WTC11 (cell line): Measurements from ENCODE around the gene PLCG2. TPM values are rescaled to one million over a fixed set of nuclear protein-coding genes. Genes with fewer than 3 reads are reported as not detected.

Source experiments
- ATAC-seq: fragments of 200-7000 bp; cut with Tn5 transposase; 2 replicates; pipeline ENCODE4 v1.10.0; 2021; ENCODE audit warnings: mild to moderate bottlenecking, moderate library complexity
- CTCF ChIA-PET: fragments of 300-600 bp; sonication (Branson Sonifier 250); formaldehyde crosslinking; loops from one replicate; lab custom pipeline; 2021; ENCODE audit warnings: antibody characterized with exemption; lab: Charles Lee
- POLR2A ChIA-PET: fragments of 350-600 bp; sonication (Branson Sonifier 250); formaldehyde crosslinking; loops from one replicate; lab custom pipeline; 2021; ENCODE audit warnings: antibody characterized with exemption; lab: Charles Lee
- DNase-seq: peaks from one replicate; pipeline ENCODE4 v3.0.0; 2021; ENCODE audit warnings: low spot score
- H3K27ac Mint-ChIP-seq: 2 replicates; pipeline ENCODE4 v1.8.0; 2021; ENCODE audit warnings: mixed read lengths
- H3K27me3 Mint-ChIP-seq: 2 replicates; pipeline ENCODE4 v1.8.0; 2021; ENCODE audit warnings: low read depth, mild to moderate bottlenecking, moderate library complexity, mixed read lengths
- H3K36me3 Mint-ChIP-seq: 2 replicates; pipeline ENCODE4 v1.8.0; 2021; ENCODE audit warnings: mixed read lengths
- H3K4me1 Mint-ChIP-seq: 2 replicates; pipeline ENCODE4 v1.8.0; 2022; ENCODE audit warnings: mixed read lengths
- H3K4me3 Mint-ChIP-seq: 2 replicates; pipeline ENCODE4 v1.8.0; 2021; ENCODE audit warnings: mild to moderate bottlenecking, moderate library complexity, mixed read lengths
- H3K9me3 Mint-ChIP-seq: 2 replicates; pipeline ENCODE4 v1.8.0; 2021; ENCODE audit warnings: mixed read lengths
- CREB1 ChIP-seq: sonication (generic); formaldehyde crosslinking; IDR thresholded peaks from 2 replicates; pipeline ENCODE4 v1.8.0; 2023; ENCODE audit warnings: mild to moderate bottlenecking, missing genetic modification reagents
- ELF4 ChIP-seq: sonication (generic); formaldehyde crosslinking; IDR thresholded peaks from 2 replicates; pipeline ENCODE4 v1.8.1; 2022; ENCODE audit warnings: low read depth, mild to moderate bottlenecking, moderate library complexity, missing genetic modification reagents
- GABPB1 ChIP-seq: sonication (generic); formaldehyde crosslinking; IDR thresholded peaks from 2 replicates; pipeline ENCODE4 v1.8.1; 2023; ENCODE audit warnings: mild to moderate bottlenecking, missing genetic modification reagents
- GTF2I ChIP-seq: fragments of 250-450 bp; sonication (Bioruptor Pico); conservative IDR thresholded peaks from 2 replicates; pipeline ENCODE4 v1.4.0; 2021; ENCODE audit warnings: mild to moderate bottlenecking
- IRF2 ChIP-seq: sonication (generic); formaldehyde crosslinking; IDR thresholded peaks from 2 replicates; pipeline ENCODE4 v1.8.0; 2022; ENCODE audit warnings: low read depth, missing genetic modification reagents, borderline replicate concordance
- JUN ChIP-seq: sonication (generic); formaldehyde crosslinking; IDR thresholded peaks from 2 replicates; pipeline ENCODE4 v1.8.0; 2023; ENCODE audit warnings: mild to moderate bottlenecking, missing genetic modification reagents
- KAT7 ChIP-seq: sonication (generic); formaldehyde crosslinking; IDR thresholded peaks from 2 replicates; pipeline ENCODE4 v1.8.1; 2023; ENCODE audit warnings: missing genetic modification reagents, mild to moderate bottlenecking, borderline replicate concordance
- NFYB ChIP-seq: sonication (generic); formaldehyde crosslinking; conservative IDR thresholded peaks from 2 replicates; pipeline ENCODE4 v1.8.0; 2022; ENCODE audit warnings: low read depth, missing genetic modification reagents
- NR1H2 ChIP-seq: sonication (generic); formaldehyde crosslinking; IDR thresholded peaks from 2 replicates; pipeline ENCODE4 v1.9.0; 2021; ENCODE audit warnings: mild to moderate bottlenecking, moderate library complexity, missing genetic modification reagents
- RELA ChIP-seq: sonication (generic); formaldehyde crosslinking; IDR thresholded peaks from 2 replicates; pipeline ENCODE4 v1.8.1; 2022; ENCODE audit warnings: missing genetic modification reagents, mild to moderate bottlenecking, borderline replicate concordance
- total RNA-seq: library from RNA; stranded (reverse); gene quantifications from 3 replicates; pipeline ENCODE4 v1.2.3, GENCODE V29; 2021
- TF ChIP-seq, protein P1 (sequence below): fragments of 250-450 bp; sonication (Bioruptor Pico); IDR thresholded peaks from 2 replicates; pipeline ENCODE4 v1.8.0; 2021; ENCODE audit warnings: mild to moderate bottlenecking
- TF ChIP-seq, protein P2 (sequence below): sonication (generic); formaldehyde crosslinking; conservative IDR thresholded peaks from 2 replicates; pipeline ENCODE4 v1.8.1; 2023; ENCODE audit warnings: mild to moderate bottlenecking, low read depth, missing genetic modification reagents, moderate library complexity
- TF ChIP-seq, protein P3 (sequence below): fragments of 250-450 bp; sonication (Bioruptor Pico); conservative IDR thresholded peaks from 2 replicates; pipeline ENCODE4 v1.9.0; 2021; ENCODE audit warnings: mild to moderate bottlenecking
- TF ChIP-seq, protein P4 (sequence below): sonication (generic); formaldehyde crosslinking; IDR thresholded peaks from 2 replicates; pipeline ENCODE4 v1.8.1; 2022; ENCODE audit warnings: low read depth, mild to moderate bottlenecking, moderate library complexity, missing genetic modification reagents, borderline replicate concordance
- TF ChIP-seq, protein P5 (sequence below): sonication (generic); formaldehyde crosslinking; IDR thresholded peaks from 2 replicates; pipeline ENCODE4 v1.8.1; 2023; ENCODE audit warnings: mild to moderate bottlenecking, missing genetic modification reagents

PLCG2 gene
- total RNA-seq, 1 experiment from 2014 or later: 7.0 TPM

DNA sequence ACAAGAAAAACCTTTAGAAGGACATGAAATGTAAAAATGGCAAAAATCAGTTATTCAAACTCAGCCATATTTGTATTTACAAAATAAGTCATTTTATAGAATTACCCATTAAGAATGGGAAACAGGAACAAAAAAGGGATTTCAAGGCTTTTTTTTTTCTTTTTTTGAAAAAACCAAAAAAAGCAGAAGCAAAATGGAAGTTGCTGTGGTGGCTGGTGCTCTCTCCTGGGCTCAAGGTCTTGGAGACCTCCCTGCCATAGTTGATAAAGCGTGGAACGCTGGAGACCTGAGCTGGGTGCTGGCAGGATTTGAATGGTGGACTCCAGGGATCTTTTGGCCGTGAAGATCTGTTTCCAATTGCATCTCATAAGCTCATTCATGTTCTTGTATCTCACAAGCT, 3.1 kb downstream of the PLCG2 start (continued):
- TF ChIP-seq NFYB (CRISPR knock-in tag) (no peak), GABPB1 (no peak)
- TF ChIP-seq, all 79 proteins: peak for 0

DNA sequence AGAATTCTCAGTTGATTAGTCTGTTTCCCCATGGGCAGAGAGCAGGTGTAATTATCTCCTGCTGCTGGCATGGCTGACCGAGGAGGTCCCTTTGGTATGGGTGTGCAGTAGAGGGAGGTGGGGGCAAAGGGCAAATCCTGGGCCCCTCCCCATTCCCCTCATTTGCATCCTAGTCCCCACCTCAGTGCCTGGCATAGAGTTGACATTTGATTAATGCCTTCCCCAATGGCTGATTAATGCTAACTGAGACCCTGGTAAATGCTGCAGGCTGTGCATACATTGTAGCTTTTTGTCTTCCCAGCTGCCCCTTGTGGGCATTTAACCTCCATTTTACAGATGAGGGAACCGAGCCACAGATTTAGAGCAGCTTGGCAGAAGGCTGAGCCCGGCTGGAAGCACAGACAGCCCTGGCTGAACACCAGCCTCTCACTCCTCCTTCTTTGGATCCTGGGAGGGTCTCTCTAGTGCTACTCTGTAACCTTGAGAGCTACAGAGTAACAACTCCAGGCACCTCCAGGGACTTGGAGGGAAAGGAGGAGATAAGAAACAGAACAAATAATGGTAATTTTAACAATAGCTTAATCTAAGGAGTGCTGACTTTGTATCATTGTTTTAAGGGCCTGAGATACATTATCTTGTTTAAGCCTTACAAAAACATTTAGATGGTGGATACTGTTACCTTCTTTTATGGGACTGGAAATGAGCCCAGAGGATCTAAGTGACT, 5.1 kb downstream of the PLCG2 start:
- ChIA-PET POLR2A (no interaction called here), CTCF (no interaction called here)
- Mint-ChIP-seq H3K4me3 (no peak overlapping the region), H3K27me3 (peaks cover 40% of the 10 kb centered on the region), H3K36me3 (no peaks in the 10 kb centered on the region), H3K9me3 (no peaks in the 10 kb centered on the region), H3K27ac (no peak overlapping the region), H3K4me1 (peaks cover 27% of the 10 kb centered on the region)
- TF ChIP-seq, protein P1, sequence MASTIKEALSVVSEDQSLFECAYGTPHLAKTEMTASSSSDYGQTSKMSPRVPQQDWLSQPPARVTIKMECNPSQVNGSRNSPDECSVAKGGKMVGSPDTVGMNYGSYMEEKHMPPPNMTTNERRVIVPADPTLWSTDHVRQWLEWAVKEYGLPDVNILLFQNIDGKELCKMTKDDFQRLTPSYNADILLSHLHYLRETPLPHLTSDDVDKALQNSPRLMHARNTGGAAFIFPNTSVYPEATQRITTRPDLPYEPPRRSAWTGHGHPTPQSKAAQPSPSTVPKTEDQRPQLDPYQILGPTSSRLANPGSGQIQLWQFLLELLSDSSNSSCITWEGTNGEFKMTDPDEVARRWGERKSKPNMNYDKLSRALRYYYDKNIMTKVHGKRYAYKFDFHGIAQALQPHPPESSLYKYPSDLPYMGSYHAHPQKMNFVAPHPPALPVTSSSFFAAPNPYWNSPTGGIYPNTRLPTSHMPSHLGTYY (CRISPR knock-in tag): no peak
- TF ChIP-seq RELA: no peak
- no peak for TF ChIP-seq JUN (CRISPR knock-in tag)
- TF ChIP-seq, protein P2, sequence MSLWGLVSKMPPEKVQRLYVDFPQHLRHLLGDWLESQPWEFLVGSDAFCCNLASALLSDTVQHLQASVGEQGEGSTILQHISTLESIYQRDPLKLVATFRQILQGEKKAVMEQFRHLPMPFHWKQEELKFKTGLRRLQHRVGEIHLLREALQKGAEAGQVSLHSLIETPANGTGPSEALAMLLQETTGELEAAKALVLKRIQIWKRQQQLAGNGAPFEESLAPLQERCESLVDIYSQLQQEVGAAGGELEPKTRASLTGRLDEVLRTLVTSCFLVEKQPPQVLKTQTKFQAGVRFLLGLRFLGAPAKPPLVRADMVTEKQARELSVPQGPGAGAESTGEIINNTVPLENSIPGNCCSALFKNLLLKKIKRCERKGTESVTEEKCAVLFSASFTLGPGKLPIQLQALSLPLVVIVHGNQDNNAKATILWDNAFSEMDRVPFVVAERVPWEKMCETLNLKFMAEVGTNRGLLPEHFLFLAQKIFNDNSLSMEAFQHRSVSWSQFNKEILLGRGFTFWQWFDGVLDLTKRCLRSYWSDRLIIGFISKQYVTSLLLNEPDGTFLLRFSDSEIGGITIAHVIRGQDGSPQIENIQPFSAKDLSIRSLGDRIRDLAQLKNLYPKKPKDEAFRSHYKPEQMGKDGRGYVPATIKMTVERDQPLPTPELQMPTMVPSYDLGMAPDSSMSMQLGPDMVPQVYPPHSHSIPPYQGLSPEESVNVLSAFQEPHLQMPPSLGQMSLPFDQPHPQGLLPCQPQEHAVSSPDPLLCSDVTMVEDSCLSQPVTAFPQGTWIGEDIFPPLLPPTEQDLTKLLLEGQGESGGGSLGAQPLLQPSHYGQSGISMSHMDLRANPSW (CRISPR knock-in tag): no peak
- no peak for TF ChIP-seq ELF4
- TF ChIP-seq, protein P3, sequence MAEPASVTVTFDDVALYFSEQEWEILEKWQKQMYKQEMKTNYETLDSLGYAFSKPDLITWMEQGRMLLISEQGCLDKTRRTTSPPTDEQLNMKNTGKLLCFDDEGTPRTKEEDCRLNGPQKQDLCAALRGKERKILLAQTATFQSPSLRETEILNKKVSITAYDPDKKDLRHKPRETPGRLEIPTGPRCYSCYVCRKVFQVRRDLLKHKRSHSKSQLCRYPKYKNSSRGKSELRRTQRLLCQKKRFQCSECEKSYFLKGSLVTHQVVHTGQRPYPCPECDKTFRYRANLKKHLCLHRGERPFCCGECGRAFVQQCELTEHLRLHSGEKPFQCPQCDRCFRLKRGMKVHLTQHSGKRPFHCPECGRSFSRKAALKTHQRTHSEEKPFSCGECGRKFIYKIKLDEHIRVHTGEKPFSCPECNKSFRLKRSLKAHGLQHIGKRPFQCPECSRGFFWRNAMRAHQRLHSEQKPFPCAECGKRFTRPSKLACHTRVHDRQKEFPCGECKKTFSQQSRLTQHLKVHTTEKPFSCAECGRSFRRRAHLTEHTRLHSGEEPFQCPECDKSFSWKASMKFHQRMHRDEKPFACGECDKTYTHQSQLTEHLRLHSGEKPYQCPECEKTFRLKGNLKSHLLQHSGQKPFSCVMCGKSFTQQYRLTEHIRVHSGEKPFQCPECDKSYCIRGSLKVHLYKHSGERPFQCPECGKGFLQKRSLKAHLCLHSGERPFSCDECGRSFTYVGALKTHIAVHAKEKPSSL (CRISPR knock-in tag): no peak
- TF ChIP-seq KAT7 (CRISPR knock-in tag): no peak
- TF ChIP-seq CREB1 (CRISPR knock-in tag): no peak
- TF ChIP-seq IRF2 (CRISPR knock-in tag): no peak
- TF ChIP-seq, protein P4, sequence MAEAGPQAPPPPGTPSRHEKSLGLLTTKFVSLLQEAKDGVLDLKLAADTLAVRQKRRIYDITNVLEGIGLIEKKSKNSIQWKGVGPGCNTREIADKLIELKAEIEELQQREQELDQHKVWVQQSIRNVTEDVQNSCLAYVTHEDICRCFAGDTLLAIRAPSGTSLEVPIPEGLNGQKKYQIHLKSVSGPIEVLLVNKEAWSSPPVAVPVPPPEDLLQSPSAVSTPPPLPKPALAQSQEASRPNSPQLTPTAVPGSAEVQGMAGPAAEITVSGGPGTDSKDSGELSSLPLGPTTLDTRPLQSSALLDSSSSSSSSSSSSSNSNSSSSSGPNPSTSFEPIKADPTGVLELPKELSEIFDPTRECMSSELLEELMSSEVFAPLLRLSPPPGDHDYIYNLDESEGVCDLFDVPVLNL (CRISPR knock-in tag): no peak
- TF ChIP-seq, protein P5, sequence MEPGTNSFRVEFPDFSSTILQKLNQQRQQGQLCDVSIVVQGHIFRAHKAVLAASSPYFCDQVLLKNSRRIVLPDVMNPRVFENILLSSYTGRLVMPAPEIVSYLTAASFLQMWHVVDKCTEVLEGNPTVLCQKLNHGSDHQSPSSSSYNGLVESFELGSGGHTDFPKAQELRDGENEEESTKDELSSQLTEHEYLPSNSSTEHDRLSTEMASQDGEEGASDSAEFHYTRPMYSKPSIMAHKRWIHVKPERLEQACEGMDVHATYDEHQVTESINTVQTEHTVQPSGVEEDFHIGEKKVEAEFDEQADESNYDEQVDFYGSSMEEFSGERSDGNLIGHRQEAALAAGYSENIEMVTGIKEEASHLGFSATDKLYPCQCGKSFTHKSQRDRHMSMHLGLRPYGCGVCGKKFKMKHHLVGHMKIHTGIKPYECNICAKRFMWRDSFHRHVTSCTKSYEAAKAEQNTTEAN (CRISPR knock-in tag): no peak
- TF ChIP-seq NR1H2 (CRISPR knock-in tag): no peak
- TF ChIP-seq GTF2I (CRISPR knock-in tag): no peak
- ATAC-seq (0 out of 2 replicates have a peak, but pooled peaks have one; percentile 19), DNase-seq (no peak)
